CD14-positive monocyte (primary cell): ENCODE measurements around the gene SLC3A2. TPM values are rescaled to one million over a fixed set of nuclear protein-coding genes. Genes with fewer than 3 reads are reported as not detected.

ENCODE experiments used
- DNase-seq, 3 donors: peaks; one replicate each; pipeline ENCODE4 v3.0.0-alpha.2; 2011 to 2022
- H2AFZ ChIP-seq: 2 replicates; pipeline ENCODE4 v1.6.0; 2012; ENCODE audit warnings: mild to moderate bottlenecking, low read depth, low read length, inconsistent platforms; ENCODE audit not compliant: insufficient read depth, poor library complexity, severe bottlenecking
- H3K27ac ChIP-seq, 2 donors: 1 replicate in 1 of 2; 2 replicates in 1 of 2; pipeline ENCODE4 v1.5.1; 2012 to 2013; ENCODE audit warnings: low read length in 2 of 2, control low read depth in 1 of 2, inconsistent platforms in 1 of 2, low read depth in 1 of 2, mild to moderate bottlenecking in 1 of 2
- H3K27me3 ChIP-seq, 2 donors: one replicate each; pipeline versions ENCODE4 v1.6.0 to v1.6.1; 2011 to 2013; ENCODE audit warnings: low read length in 2 of 2; ENCODE audit not compliant: control insufficient read depth in 2 of 2, insufficient read depth in 2 of 2
- H3K36me3 ChIP-seq, 2 donors: replicated peaks in 1 of 2; 1 replicate in 1 of 2; 2 replicates in 1 of 2; pipeline versions ENCODE4 v1.5.1 to v1.6.1; 2012 to 2013; ENCODE audit warnings: low read length in 2 of 2, control low read depth in 1 of 2, inconsistent platforms in 1 of 2, mild to moderate bottlenecking in 1 of 2; ENCODE audit not compliant: insufficient read depth in 2 of 2, control insufficient read depth in 1 of 2
- H3K4me1 ChIP-seq, 2 donors: 1 replicate in 1 of 2; 2 replicates in 1 of 2; pipeline versions ENCODE4 v1.5.1 to v1.6.1; 2012 to 2013; ENCODE audit warnings: low read length in 2 of 2, control low read depth in 1 of 2, inconsistent platforms in 1 of 2, mild to moderate bottlenecking in 1 of 2, moderate library complexity in 1 of 2; ENCODE audit not compliant: insufficient read depth in 2 of 2, control insufficient read depth in 1 of 2
- H3K4me2 ChIP-seq: replicated peaks from 2 replicates; pipeline ENCODE3; 2012; ENCODE audit warnings: low read length, moderate library complexity, mild to moderate bottlenecking; ENCODE audit not compliant: poor library complexity, severe bottlenecking; ENCODE audit errors: extremely low read depth
- H3K4me3 ChIP-seq, 3 experiments: fragments of 200-600 bp in 1 of 3; sonication (generic) in 1 of 3; replicated peaks in 1 of 3; 1 replicate in 2 of 3; 2 replicates in 1 of 3; pipeline ENCODE4 v1.5.1; 2011 to 2013; ENCODE audit warnings: low read length in 3 of 3, mild to moderate bottlenecking in 3 of 3, control low read depth in 2 of 3, low read depth in 2 of 3, inconsistent platforms in 1 of 3, moderate library complexity in 1 of 3
- H3K79me2 ChIP-seq: 2 replicates; pipeline ENCODE4 v1.6.0; 2012; ENCODE audit warnings: mild to moderate bottlenecking, control low read depth, inconsistent platforms, low read length, moderate library complexity; ENCODE audit not compliant: insufficient read depth
- H3K9ac ChIP-seq: 2 replicates; pipeline ENCODE4 v1.6.0; 2017; ENCODE audit warnings: low read length, mild to moderate bottlenecking; ENCODE audit not compliant: insufficient read depth, poor library complexity, severe bottlenecking
- H3K9me3 ChIP-seq, 2 donors: replicated peaks in 1 of 2; 1 replicate in 1 of 2; 2 replicates in 1 of 2; pipeline versions ENCODE4 v1.5.1 to v1.6.1; 2012 to 2013; ENCODE audit warnings: low read length in 2 of 2, control low read depth in 1 of 2; ENCODE audit not compliant: control insufficient read depth in 1 of 2, insufficient read depth in 1 of 2
- H4K20me1 ChIP-seq: 2 replicates; pipeline ENCODE4 v1.6.0; 2012; ENCODE audit warnings: mild to moderate bottlenecking, low read length, control low read depth, moderate library complexity; ENCODE audit not compliant: insufficient read depth
- H3K27ac Mint-ChIP-seq, 7 donors: one replicate each; pipeline ENCODE4 v1.8.0; 2020; ENCODE audit warnings: mild to moderate bottlenecking in 7 of 7, mixed read lengths in 7 of 7, moderate library complexity in 6 of 7, inconsistent platforms in 2 of 7
- H3K27me3 Mint-ChIP-seq, 3 donors: one replicate each; pipeline ENCODE4 v1.8.0; 2021 to 2022; ENCODE audit warnings: low read depth in 3 of 3, mild to moderate bottlenecking in 3 of 3, mixed read lengths in 3 of 3, moderate library complexity in 3 of 3, inconsistent platforms in 1 of 3
- H3K36me3 Mint-ChIP-seq, 2 donors: one replicate each; pipeline ENCODE4 v1.8.0; 2020; ENCODE audit warnings: mixed read lengths in 2 of 2, inconsistent platforms in 1 of 2, mild to moderate bottlenecking in 1 of 2
- H3K4me1 Mint-ChIP-seq: one replicate; pipeline ENCODE4 v1.8.0; 2020; ENCODE audit warnings: mild to moderate bottlenecking, mixed read lengths
- H3K4me3 Mint-ChIP-seq, 2 donors: one replicate each; pipeline ENCODE4 v1.8.0; 2020; ENCODE audit warnings: mild to moderate bottlenecking in 2 of 2, mixed read lengths in 2 of 2, moderate library complexity in 1 of 2
- H3K9me3 Mint-ChIP-seq, 7 donors: one replicate each; pipeline ENCODE4 v1.8.0; 2020 to 2022; ENCODE audit warnings: mixed read lengths in 7 of 7, mild to moderate bottlenecking in 6 of 7, moderate library complexity in 6 of 7, inconsistent platforms in 2 of 7
- WGBS: methylation state at CpG from one replicate; pipeline ENCODE4 v1.1.5; 2013; ENCODE audit warnings: missing lambda C conversion rate; ENCODE audit not compliant: insufficient coverage; 5-methylcytosine and 5-hydroxymethylcytosine counted together
- intact Hi-C, 2 donors: fragments of 100-400 bp; cut with micrococcal nuclease; formaldehyde crosslinking; loops; one replicate each; pipeline versions ENCODE4 v1.15.0 to v1.15.1; 2023
- polyA plus RNA-seq, 3 donors: library from polyadenylated mRNA; depleted of rRNA in 1 of 3; unstranded in 2 of 3; stranded (reverse) in 1 of 3; fragments of 300-500 nt in 2 of 3; fragments of >200 nt in 1 of 3; fragmentation: Illumina TruSeq in 2 of 3; gene quantifications; 1 replicate in 2 of 3; 2 replicates in 1 of 3; pipeline ENCODE4 v1.2.3, GENCODE V29; 2012 to 2021
- TF ChIP-seq, protein P1 (sequence below): fragments of 200-600 bp; IDR thresholded peaks from one replicate; pipeline ENCODE4 v1.8.0; 2022; ENCODE audit warnings: antibody characterized with exemption, mild to moderate bottlenecking

The SLC3A2 gene
- polyA plus RNA-seq, 3 donors, result 156 to 231 (median 189) TPM

DNA sequence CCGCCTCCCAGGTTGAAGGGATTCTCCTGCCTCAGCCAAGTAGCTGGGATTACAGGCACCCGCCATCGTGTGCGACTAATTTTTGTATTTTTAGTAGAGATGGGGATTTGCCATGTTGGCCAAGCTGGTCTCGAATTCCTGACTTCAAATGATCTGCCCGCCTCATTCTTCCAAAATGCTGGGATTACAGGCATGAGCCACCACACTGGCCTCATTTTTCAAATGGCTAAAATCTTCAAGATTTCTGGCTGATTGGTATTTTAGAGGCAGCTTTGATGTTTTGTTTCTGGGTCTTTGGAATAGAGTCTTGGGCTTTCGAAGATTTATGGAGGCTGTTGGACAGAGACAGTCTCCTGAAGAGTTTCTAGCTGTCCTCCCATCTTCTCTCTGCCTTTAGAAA lies 5.8 kb upstream of the SLC3A2 start:
- Mint-ChIP-seq H3K27me3 (peaks cover 0 to 2% (median 0%) of the 10 kb centered on the region in 3 donors), H3K4me1 (peaks cover 6% of the 10 kb centered on the region), H3K36me3 (no peaks in the 10 kb centered on the region), H3K9me3 (no peaks in the 10 kb centered on the region), H3K4me3 (no peak overlapping the region), H3K27ac (peak overlapping the region in 1 of 7 donors; percentile 3)
- 100% methylated on average over 3 of the region's 7 CpGs for WGBS
- Histone ChIP-seq H3K9ac (no peak overlapping the region), H3K79me2 (peaks cover 7% of the 10 kb centered on the region), H3K27me3 (no peaks in the 10 kb centered on the region), H3K4me2 (no peak overlapping the region), H2AFZ (no peak overlapping the region), H3K36me3 (no peaks in the 10 kb centered on the region), H3K9me3 (no peaks in the 10 kb centered on the region), H3K27ac (no peak overlapping the region), H3K4me3 (no peak overlapping the region), H4K20me1 (no peaks in the 10 kb centered on the region), H3K4me1 (peaks cover 4 to 6% of the 10 kb centered on the region in 2 donors)
- no peak for DNase-seq
- intact Hi-C loops, result no loop called here
- TF ChIP-seq, protein P1, sequence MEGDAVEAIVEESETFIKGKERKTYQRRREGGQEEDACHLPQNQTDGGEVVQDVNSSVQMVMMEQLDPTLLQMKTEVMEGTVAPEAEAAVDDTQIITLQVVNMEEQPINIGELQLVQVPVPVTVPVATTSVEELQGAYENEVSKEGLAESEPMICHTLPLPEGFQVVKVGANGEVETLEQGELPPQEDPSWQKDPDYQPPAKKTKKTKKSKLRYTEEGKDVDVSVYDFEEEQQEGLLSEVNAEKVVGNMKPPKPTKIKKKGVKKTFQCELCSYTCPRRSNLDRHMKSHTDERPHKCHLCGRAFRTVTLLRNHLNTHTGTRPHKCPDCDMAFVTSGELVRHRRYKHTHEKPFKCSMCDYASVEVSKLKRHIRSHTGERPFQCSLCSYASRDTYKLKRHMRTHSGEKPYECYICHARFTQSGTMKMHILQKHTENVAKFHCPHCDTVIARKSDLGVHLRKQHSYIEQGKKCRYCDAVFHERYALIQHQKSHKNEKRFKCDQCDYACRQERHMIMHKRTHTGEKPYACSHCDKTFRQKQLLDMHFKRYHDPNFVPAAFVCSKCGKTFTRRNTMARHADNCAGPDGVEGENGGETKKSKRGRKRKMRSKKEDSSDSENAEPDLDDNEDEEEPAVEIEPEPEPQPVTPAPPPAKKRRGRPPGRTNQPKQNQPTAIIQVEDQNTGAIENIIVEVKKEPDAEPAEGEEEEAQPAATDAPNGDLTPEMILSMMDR, result no peak

DNA sequence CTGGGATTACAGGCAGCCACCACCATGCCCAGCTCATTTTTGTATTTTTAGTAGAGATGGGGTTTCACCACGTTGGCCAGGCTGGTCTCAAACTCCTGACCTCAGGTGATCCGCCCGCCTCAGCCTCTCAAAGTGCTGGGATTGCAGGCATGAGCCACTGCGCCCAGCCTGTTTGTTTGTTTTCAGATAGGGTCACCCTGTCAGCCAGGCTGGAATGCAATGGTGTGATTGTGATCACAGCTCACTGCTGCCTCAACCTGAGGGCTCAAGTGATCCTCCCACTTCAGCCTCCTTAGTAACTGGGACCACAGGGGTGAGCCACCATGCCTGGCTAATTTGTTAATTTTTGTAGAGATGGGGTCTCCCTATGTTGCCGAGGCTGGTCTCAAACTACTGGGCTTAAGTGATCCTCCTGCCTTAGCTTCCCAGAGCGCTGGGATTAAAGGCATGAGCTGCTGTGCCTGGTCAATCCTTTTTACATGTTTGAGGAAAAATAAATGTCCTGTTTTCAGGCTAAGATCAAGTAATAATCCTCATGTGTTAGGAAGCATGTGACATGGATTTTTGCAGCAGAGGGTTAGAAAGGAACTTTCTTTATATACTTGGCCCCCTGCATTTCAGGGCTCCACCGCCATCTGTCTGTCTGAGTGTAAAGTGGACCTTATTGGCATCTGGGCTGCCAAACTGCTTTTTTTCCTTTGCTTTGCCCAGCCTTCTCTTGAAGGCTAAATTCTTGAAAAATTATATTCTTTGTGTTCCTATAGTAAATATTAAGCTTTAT lies 4.8 kb upstream of the SLC3A2 start:
- H2AFZ ChIP-seq, result no peak overlapping the region
- no peak overlapping the region for H3K4me3 ChIP-seq
- no peak for DNase-seq
- H3K4me1 ChIP-seq, result peaks cover 11 to 14% of the 10 kb centered on the region in 2 donors
- Mint-ChIP-seq H3K36me3 (peaks cover 0 to 2% of the 10 kb centered on the region in 2 donors), H3K4me3 (no peak overlapping the region), H3K27me3 (peaks cover 0 to 3% (median 2%) of the 10 kb centered on the region in 3 donors), H3K4me1 (peaks cover 13% of the 10 kb centered on the region), H3K27ac (no peak overlapping the region), H3K9me3 (peaks cover 0 to 2% (median 0%) of the 10 kb centered on the region in 7 donors)
- no peak overlapping the region for H3K4me2 ChIP-seq
- H3K36me3 ChIP-seq, result no peaks in the 10 kb centered on the region
- H3K9me3 ChIP-seq, result no peaks in the 10 kb centered on the region
- H3K9ac ChIP-seq, result no peak overlapping the region
- intact Hi-C loops, result no loop called here
- H3K27me3 ChIP-seq, result no peaks in the 10 kb centered on the region
- TF ChIP-seq, protein P1, result no peak
- WGBS, result 100% methylated on average over 1 of the region's 7 CpGs
- peaks cover 13% of the 10 kb centered on the region for H3K79me2 ChIP-seq
- H3K27ac ChIP-seq, result no peak overlapping the region
- no peaks in the 10 kb centered on the region for H4K20me1 ChIP-seq
